PC-3 (cell line): ENCODE results near the gene HABP4. TPM values are rescaled to one million over a fixed set of nuclear protein-coding genes. Genes with fewer than 3 reads are reported as not detected.

Source experiments
- ATAC-seq: fragments of 200-7000 bp; cut with Tn5 transposase; 2 replicates; pipeline ENCODE4 v1.9.1; 2020; ENCODE audit warnings: mild to moderate bottlenecking, moderate library complexity
- BruUV-seq: library from RNA; stranded (reverse); fragments of 400-500 nt; replicated peaks from 2 replicates; lab custom pipeline; 2021; lab: Mats Ljungman, UMichigan
- CTCF ChIA-PET: fragments of 300-600 bp; sonication (Branson Sonifier 250); formaldehyde crosslinking; loops from one replicate; lab custom pipeline; 2022; ENCODE audit warnings: antibody characterized with exemption; lab: Charles Lee
- POLR2A ChIA-PET: fragments of 300-600 bp; sonication (Branson Sonifier 250); formaldehyde crosslinking; loops from one replicate; lab custom pipeline; 2022; ENCODE audit warnings: antibody characterized with exemption; ENCODE audit not compliant: unreplicated experiment; lab: Charles Lee
- DNase-seq: peaks from one replicate; pipeline ENCODE4 v3.0.0-alpha.2; 2015
- H2AFZ ChIP-seq: fragments of 300-600 bp; sonication (generic); 2 replicates; pipeline ENCODE4 v1.6.0; 2016; ENCODE audit warnings: antibody characterized with exemption, low read length
- H3F3A ChIP-seq: fragments of 300-600 bp; sonication (generic); one replicate; pipeline ENCODE4 v1.6.0; 2017; ENCODE audit warnings: antibody characterized with exemption, low read length, control low read depth, mild to moderate bottlenecking; ENCODE audit not compliant: unreplicated experiment
- H3K27ac ChIP-seq: fragments of 300-600 bp; sonication (generic); 2 replicates; pipeline ENCODE4 v1.5.1; 2016; ENCODE audit warnings: mild to moderate bottlenecking, low read length
- H3K27me3 ChIP-seq: fragments of 300-600 bp; sonication (generic); 2 replicates; pipeline ENCODE4 v1.6.1; 2016; ENCODE audit warnings: low read length, mixed read lengths
- H3K36me3 ChIP-seq: fragments of 300-600 bp; sonication (generic); 2 replicates; pipeline ENCODE4 v1.6.1; 2016; ENCODE audit warnings: low read depth, mixed run types, low read length, mixed read lengths
- H3K4me1 ChIP-seq: fragments of 300-600 bp; sonication (generic); 2 replicates; pipeline ENCODE4 v1.5.1; 2016; ENCODE audit warnings: low read length; ENCODE audit not compliant: insufficient read depth
- H3K4me2 ChIP-seq: fragments of 300-600 bp; sonication (generic); 2 replicates; pipeline ENCODE4 v1.6.0; 2016; ENCODE audit warnings: low read length
- H3K4me3 ChIP-seq: fragments of 300-600 bp; sonication (generic); 2 replicates; pipeline ENCODE4 v1.5.1; 2016; ENCODE audit warnings: mild to moderate bottlenecking, low read length, mixed read lengths
- H3K79me2 ChIP-seq: fragments of 300-600 bp; sonication (generic); 2 replicates; pipeline ENCODE4 v1.6.1; 2017; ENCODE audit warnings: low read length, mixed read lengths
- H3K9ac ChIP-seq: fragments of 300-600 bp; sonication (generic); 2 replicates; pipeline ENCODE4 v1.6.0; 2016; ENCODE audit warnings: mild to moderate bottlenecking, low read length
- H3K9me2 ChIP-seq: fragments of 300-600 bp; sonication (generic); replicated peaks from 2 replicates; pipeline ENCODE4 v1.6.1; 2016; ENCODE audit warnings: mixed run types, low read length, mixed read lengths
- H3K9me3 ChIP-seq: fragments of 300-600 bp; sonication (generic); 2 replicates; pipeline ENCODE4 v1.6.1; 2016; ENCODE audit warnings: low read length, mixed read lengths
- H4K20me1 ChIP-seq: fragments of 300-600 bp; sonication (generic); 2 replicates; pipeline ENCODE4 v1.6.1; 2016; ENCODE audit warnings: low read length, mixed read lengths
- CTCF ChIP-seq: fragments of 300-600 bp; sonication (generic); conservative IDR thresholded peaks from 2 replicates; pipeline ENCODE4 v1.5.1; 2017; ENCODE audit warnings: antibody characterized with exemption, low read depth, mild to moderate bottlenecking, low read length
- EZH2 ChIP-seq: fragments of 300-600 bp; sonication (generic); IDR thresholded peaks from one replicate; pipeline ENCODE4 v1.6.1; 2017; ENCODE audit warnings: antibody characterized with exemption, mild to moderate bottlenecking, low read length; ENCODE audit not compliant: unreplicated experiment
- EZH2phosphoT487 ChIP-seq: fragments of 300-600 bp; sonication (generic); IDR thresholded peaks from 2 replicates; pipeline ENCODE4 v1.6.1; 2018; ENCODE audit warnings: mild to moderate bottlenecking, antibody characterized with exemption, low read length, borderline replicate concordance
- intact Hi-C: fragments of 100-400 bp; cut with micrococcal nuclease; formaldehyde crosslinking; loops from 2 replicates; pipeline ENCODE4 v1.9.0; 2023
- total RNA-seq: library from RNA; depleted of rRNA; stranded (reverse); fragments of >200 nt; gene quantifications from 2 replicates; pipeline ENCODE4 v1.2.3, GENCODE V29; 2014

Gene HABP4
- total RNA-seq, 1 experiment from 2014 or later: 6.6 TPM

- peaks cover 22% of the 10 kb centered on the region for H3K79me2 ChIP-seq
- no peak overlapping the region for H3K4me3 ChIP-seq
- TF ChIP-seq EZH2 (no peak), EZH2phosphoT487 (no peak), CTCF (peak; percentile 58)
- ChIA-PET CTCF (interaction anchor here (0.7 kb wide), 1 partner anchor 149 kb away, joined by 3 read pairs; no protein-coding TSS in a partner anchor), POLR2A (interaction anchor here (0.7 kb wide), 1 partner anchor 587 kb away, joined by 4 read pairs; no protein-coding TSS in a partner anchor)
- H3K27ac ChIP-seq: no peak overlapping the region
- no peaks in the 10 kb centered on the region for H3K36me3 ChIP-seq
- ATAC-seq (0 out of 2 replicates have a peak, but pooled peaks have one; percentile 10), DNase-seq (peak; percentile 64)
- H3K9ac ChIP-seq: no peak overlapping the region
- intact Hi-C loops: loop anchor here (1.0 to 5.0 kb wide), 2 partner anchors 198 to 214 kb away; no protein-coding TSS in a partner anchor
- no peaks in the 10 kb centered on the region for H3K9me2 ChIP-seq
- no peaks in the 10 kb centered on the region for H3K9me3 ChIP-seq
- no peaks in the 10 kb centered on the region for H3F3A ChIP-seq
- no peak overlapping the region for H2AFZ ChIP-seq
- H3K4me2 ChIP-seq: no peak overlapping the region
- no peaks in the 10 kb centered on the region for H4K20me1 ChIP-seq
- no TSS peak for BruUV-seq
- peaks cover 15% of the 10 kb centered on the region for H3K4me1 ChIP-seq
- no peaks in the 10 kb centered on the region for H3K27me3 ChIP-seq
Measured at GRCh38 chr9:96453625-96454024, 3.7 kb downstream of the HABP4 start.

DNA sequence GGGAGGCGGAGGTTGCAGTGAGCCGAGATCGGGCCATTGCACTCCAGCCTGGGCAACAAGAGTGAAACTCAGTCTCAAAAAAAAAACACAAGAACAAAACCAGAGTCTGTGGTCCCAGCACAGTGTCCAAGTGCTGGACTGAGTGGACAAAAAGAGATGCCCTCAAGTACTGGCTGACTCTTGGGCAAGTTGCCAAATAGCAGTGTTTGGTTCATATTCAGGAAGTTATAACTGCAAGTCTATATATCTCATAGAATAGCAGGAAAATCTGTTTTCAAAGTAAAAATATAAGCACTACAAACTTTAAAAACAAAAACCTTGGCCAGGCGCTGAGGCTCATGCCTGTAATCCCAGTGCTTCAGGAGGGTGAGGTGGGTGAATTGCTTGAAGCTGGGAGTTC lies 7.3 kb downstream of the HABP4 start:
- no peak overlapping the region for H3K4me2 ChIP-seq
- no peak overlapping the region for H3K4me3 ChIP-seq
- ChIA-PET POLR2A (no interaction called here), CTCF (no interaction called here)
- H3K79me2 ChIP-seq: peaks cover 4% of the 10 kb centered on the region
- no peaks in the 10 kb centered on the region; the same call in 1 of the 2 replicates for H3K36me3 ChIP-seq
- intact Hi-C loops: no loop called here
- ATAC-seq (no peak), DNase-seq (no peak)
- BruUV-seq: no TSS peak
- H3K9me2 ChIP-seq: no peaks in the 10 kb centered on the region
- H3F3A ChIP-seq: no peaks in the 10 kb centered on the region
- H3K9ac ChIP-seq: no peak overlapping the region
- TF ChIP-seq CTCF: no peak
- no peak for TF ChIP-seq EZH2phosphoT487
- no peak for TF ChIP-seq EZH2
- H3K4me1 ChIP-seq: peaks cover 11% of the 10 kb centered on the region
- H4K20me1 ChIP-seq: no peaks in the 10 kb centered on the region
- H3K27me3 ChIP-seq: no peaks in the 10 kb centered on the region
- H3K9me3 ChIP-seq: no peaks in the 10 kb centered on the region
- no peak overlapping the region for H2AFZ ChIP-seq
- H3K27ac ChIP-seq: no peak overlapping the region

DNA sequence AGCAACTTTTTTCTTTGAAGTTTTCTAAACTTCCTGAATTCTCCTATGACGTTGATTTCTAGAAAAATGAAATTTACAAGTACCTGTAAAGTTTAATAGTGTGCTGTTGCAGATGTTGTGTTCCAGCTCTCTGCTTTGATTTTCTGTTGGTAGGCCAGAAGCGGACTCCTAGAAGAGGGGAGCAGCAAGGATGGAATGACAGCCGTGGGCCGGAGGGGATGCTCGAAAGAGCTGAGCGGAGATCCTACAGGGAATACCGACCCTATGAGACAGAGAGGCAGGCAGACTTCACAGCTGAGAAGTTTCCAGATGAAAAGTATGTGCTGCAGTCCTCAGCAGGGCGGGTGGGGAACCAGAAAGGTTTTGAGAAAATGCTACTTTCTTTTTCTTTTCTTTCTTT lies 8.3 kb downstream of the HABP4 start:
- ChIA-PET POLR2A (interaction anchor here (0.6 kb wide), 1 partner anchor 138 kb away, joined by 4 read pairs; no protein-coding TSS in a partner anchor), CTCF (no interaction called here)
- no peak overlapping the region for H2AFZ ChIP-seq
- peaks cover 7% of the 10 kb centered on the region; the same call in 1 of the 2 replicates for H3K4me1 ChIP-seq
- no peaks in the 10 kb centered on the region; the same call in 1 of the 2 replicates for H3K36me3 ChIP-seq
- no peaks in the 10 kb centered on the region for H3K27me3 ChIP-seq
- no peaks in the 10 kb centered on the region for H3K79me2 ChIP-seq
- intact Hi-C loops: no loop called here
- no peaks in the 10 kb centered on the region for H4K20me1 ChIP-seq
- no peak overlapping the region for H3K27ac ChIP-seq
- no peaks in the 10 kb centered on the region for H3F3A ChIP-seq
- BruUV-seq: no TSS peak
- TF ChIP-seq CTCF: no peak
- no peak for TF ChIP-seq EZH2
- TF ChIP-seq EZH2phosphoT487: no peak
- H3K4me3 ChIP-seq: no peak overlapping the region
- no peaks in the 10 kb centered on the region for H3K9me3 ChIP-seq
- no peak for DNase-seq
- H3K4me2 ChIP-seq: no peak overlapping the region
- no peaks in the 10 kb centered on the region for H3K9me2 ChIP-seq
- H3K9ac ChIP-seq: no peak overlapping the region
- no peak for ATAC-seq
